ENCODE results near the gene NYAP2. TPM values are rescaled to one million over a fixed set of nuclear protein-coding genes. Genes with fewer than 3 reads are reported as not detected.

The NYAP2 gene
- total RNA-seq, 1 experiment from 2014 or later: not detected

DNA sequence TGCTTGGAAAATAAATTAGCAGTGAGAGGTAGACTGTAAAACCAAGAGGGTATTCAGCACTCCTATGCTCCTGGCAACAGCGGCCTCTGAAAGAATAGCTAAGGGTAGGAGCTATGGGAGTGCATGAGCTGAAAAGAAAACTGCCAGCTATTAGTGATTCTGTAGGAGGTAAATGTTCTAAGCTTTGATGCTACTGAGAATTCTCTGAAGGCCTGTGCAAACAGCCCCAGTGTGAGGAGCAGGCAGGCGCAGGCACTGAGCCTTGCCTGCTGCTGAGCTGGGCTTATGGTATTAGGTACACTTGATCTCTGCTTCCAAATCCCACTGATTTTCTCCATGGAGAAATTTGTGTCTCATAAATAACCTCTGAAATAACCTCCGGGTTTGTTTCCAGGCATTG is 86.7 kb downstream of the NYAP2 start:
- intact Hi-C loops (cut with micrococcal nuclease): no loop called here

More for the DNA sequence above, 86.7 kb downstream of the NYAP2 start:
- H3K9me3 ChIP-seq (ENCODE audit: control insufficient read depth in 1 of 2, insufficient read depth in 1 of 2, low read depth in 1 of 2, low read length in 2 of 2): no peaks in the 10 kb centered on the region
- H3K79me2 ChIP-seq (ENCODE audit: insufficient read depth, low read length): no peaks in the 10 kb centered on the region
- no peak overlapping the region for H3K27ac ChIP-seq (ENCODE audit: low read depth, low read length)
- DNase-seq (ENCODE audit: low read depth, low spot score): no peak
- ATAC-seq: no peak
- ChIA-PET RAD21 (ENCODE audit: low non-redundant PET in 1 of 2, low total read pairs in 2 of 2, uncharacterized antibody in 2 of 2, unreplicated experiment in 2 of 2) (no interaction called here), CTCF (no interaction called here), POLR2A (no interaction called here)
- no peak for TF ChIP-seq ELF1 (IDR thresholded peaks at IDR 0.05; ENCODE audit: borderline replicate concordance, low read depth)
- no peak for TF ChIP-seq FOSL1 (IDR thresholded peaks at IDR 0.05; ENCODE audit: low read depth)
- TF ChIP-seq, protein P1, sequence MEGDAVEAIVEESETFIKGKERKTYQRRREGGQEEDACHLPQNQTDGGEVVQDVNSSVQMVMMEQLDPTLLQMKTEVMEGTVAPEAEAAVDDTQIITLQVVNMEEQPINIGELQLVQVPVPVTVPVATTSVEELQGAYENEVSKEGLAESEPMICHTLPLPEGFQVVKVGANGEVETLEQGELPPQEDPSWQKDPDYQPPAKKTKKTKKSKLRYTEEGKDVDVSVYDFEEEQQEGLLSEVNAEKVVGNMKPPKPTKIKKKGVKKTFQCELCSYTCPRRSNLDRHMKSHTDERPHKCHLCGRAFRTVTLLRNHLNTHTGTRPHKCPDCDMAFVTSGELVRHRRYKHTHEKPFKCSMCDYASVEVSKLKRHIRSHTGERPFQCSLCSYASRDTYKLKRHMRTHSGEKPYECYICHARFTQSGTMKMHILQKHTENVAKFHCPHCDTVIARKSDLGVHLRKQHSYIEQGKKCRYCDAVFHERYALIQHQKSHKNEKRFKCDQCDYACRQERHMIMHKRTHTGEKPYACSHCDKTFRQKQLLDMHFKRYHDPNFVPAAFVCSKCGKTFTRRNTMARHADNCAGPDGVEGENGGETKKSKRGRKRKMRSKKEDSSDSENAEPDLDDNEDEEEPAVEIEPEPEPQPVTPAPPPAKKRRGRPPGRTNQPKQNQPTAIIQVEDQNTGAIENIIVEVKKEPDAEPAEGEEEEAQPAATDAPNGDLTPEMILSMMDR (IDR thresholded peaks at IDR 0.05 in 2 of 3, conservative IDR thresholded peaks at IDR 0.05 in 1 of 3; ENCODE audit: borderline replicate concordance in 1 of 3, insufficient read depth in 1 of 3, low read depth in 2 of 3, low read length in 2 of 3): no peak
- TF ChIP-seq SRF (IDR thresholded peaks at IDR 0.05; ENCODE audit: low read depth): no peak
- no peak for TF ChIP-seq JUND (IDR thresholded peaks at IDR 0.05)
- TF ChIP-seq TCF7L2 (IDR thresholded peaks at IDR 0.05; ENCODE audit: borderline replicate concordance, extremely low read depth, insufficient read depth, insufficient read length): no peak
- TF ChIP-seq RAD21 (IDR thresholded peaks at IDR 0.05; ENCODE audit: low read depth): no peak
- TF ChIP-seq, protein P2, sequence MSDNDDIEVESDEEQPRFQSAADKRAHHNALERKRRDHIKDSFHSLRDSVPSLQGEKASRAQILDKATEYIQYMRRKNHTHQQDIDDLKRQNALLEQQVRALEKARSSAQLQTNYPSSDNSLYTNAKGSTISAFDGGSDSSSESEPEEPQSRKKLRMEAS (IDR thresholded peaks at IDR 0.05): no peak
- no peak for TF ChIP-seq ZFX (IDR thresholded peaks at IDR 0.05)
- no peak for TF ChIP-seq SP1 (IDR thresholded peaks at IDR 0.05; ENCODE audit: low read depth)
- H3K4me1 ChIP-seq (ENCODE audit: control insufficient read depth in 1 of 2, insufficient read depth in 2 of 2, low read length in 2 of 2): no peaks in the 10 kb centered on the region
- no peak overlapping the region for H3K4me3 ChIP-seq (replicated peaks in 1 of 2; ENCODE audit: low read depth in 1 of 2, low read length in 2 of 2)
- H4K20me1 ChIP-seq (ENCODE audit: insufficient read depth): no peaks in the 10 kb centered on the region
- H3K27me3 ChIP-seq (ENCODE audit: insufficient read depth, low read length): no peaks in the 10 kb centered on the region
- H3K36me3 ChIP-seq (ENCODE audit: control insufficient read depth in 1 of 2, insufficient read depth in 2 of 2, low read length in 2 of 2): no peaks in the 10 kb centered on the region
- no TSS peak for BruUV-seq (replicated peaks)
- no peak overlapping the region for H3K9ac ChIP-seq (ENCODE audit: low read length)
- no peak overlapping the region for H2AFZ ChIP-seq (ENCODE audit: low read depth, low read length, poor library complexity, severe bottlenecking)
- H3K9me2 ChIP-seq (ENCODE audit: insufficient read depth): no peaks in the 10 kb centered on the region
- no peak overlapping the region for H3K4me2 ChIP-seq (ENCODE audit: low read length)

Measured in HCT116 (cell line).